ENCODE results near the gene PIBF1. TPM values are rescaled to one million over a fixed set of nuclear protein-coding genes. Genes with fewer than 3 reads are reported as not detected.
"Not testable (repeated sequence)": the region's sequence is repeated elsewhere in the genome, so short reads cannot be mapped to it uniquely, and the experiment has no call there.

PIBF1 gene
- total RNA-seq, 5 donors from 2014 or later (not counting 1 experiment from before 2014, with no cell fraction given): 29.4 to 36.5 (median 34.8) TPM

DNA sequence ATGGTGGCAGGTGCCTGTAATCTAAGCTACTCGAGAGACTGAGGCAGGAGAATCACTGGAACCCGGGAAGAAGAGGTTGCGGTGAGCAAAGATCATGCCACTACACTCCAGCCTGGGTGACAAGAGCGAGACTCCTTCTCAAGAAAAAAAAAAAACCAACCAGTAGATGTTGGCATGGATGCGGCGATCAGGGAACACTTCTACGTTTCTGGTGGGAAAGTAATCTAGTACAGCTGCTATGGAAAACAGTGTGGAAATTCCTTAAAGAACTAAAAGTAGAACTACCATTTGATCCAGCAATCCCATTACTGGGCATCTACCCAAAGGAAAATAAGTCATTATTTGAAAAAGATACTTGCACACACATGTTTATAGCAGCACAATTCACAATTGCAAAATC is 119.6 kb downstream of the PIBF1 start:
- H3K36me3 ChIP-seq (ENCODE audit: control insufficient read depth in 2 of 2, extremely low read depth in 1 of 2, insufficient read depth in 1 of 2, low read length in 1 of 2); H3K4me3 Mint-ChIP-seq; POLR2A ChIA-PET; H3K9me3 ChIP-seq; H3K27me3 Mint-ChIP-seq; H3K27ac ChIP-seq (ENCODE audit: low read length); H3K27ac Mint-ChIP-seq; H3K9me3 Mint-ChIP-seq; H3K4me1 Mint-ChIP-seq; H3K4me1 ChIP-seq (ENCODE audit: control insufficient read depth in 1 of 2, extremely low read depth in 1 of 2, insufficient read depth in 2 of 2, low read length in 2 of 2); ATAC-seq (replicated peaks in 1 of 4); CTCF ChIA-PET; DNase-seq; H3K4me3 ChIP-seq (ENCODE audit: control insufficient read depth in 1 of 2, extremely low read depth in 1 of 2, low read length in 1 of 2); H3K27me3 ChIP-seq (replicated peaks in 1 of 2; ENCODE audit: control insufficient read depth in 2 of 2, extremely low read depth in 1 of 2, insufficient read depth in 2 of 2, low read length in 1 of 2): not testable (repeated sequence)
- H3K36me3 Mint-ChIP-seq: peaks cover 29% of the 10 kb centered on the region
- WGBS (ENCODE audit: insufficient coverage): 100% methylated on average over 1 of the region's 7 CpGs

DNA sequence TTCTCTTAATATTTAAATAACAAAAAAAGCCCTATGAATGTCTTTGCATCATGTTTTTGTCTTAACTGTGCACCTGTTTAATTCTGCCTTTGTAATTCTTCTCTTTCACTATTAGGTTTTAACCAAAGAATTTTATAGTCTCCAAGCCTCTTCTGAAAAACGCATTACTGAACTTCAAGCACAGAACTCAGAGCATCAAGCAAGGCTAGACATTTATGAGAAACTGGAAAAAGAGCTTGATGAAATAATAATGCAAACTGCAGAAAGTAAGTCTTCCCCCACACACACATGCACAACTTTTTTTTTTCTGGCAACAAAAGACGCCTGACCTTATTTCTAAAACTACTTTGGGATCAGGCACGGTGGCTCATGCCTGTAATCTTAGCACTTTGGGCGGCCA is 126.5 kb downstream of the PIBF1 start:
- Histone ChIP-seq H3K36me3 (ENCODE audit: control insufficient read depth in 2 of 2, extremely low read depth in 1 of 2, insufficient read depth in 1 of 2, low read length in 1 of 2) (peaks cover 3 to 17% of the 10 kb centered on the region in 2 donors), H3K4me1 (ENCODE audit: control insufficient read depth in 1 of 2, extremely low read depth in 1 of 2, insufficient read depth in 2 of 2, low read length in 2 of 2) (no peaks in the 10 kb centered on the region), H3K4me3 (ENCODE audit: control insufficient read depth in 1 of 2, extremely low read depth in 1 of 2, low read length in 1 of 2) (no peak overlapping the region), H3K27ac (ENCODE audit: low read length) (no peak overlapping the region), H3K9me3 (no peaks in the 10 kb centered on the region), H3K27me3 (replicated peaks in 1 of 2; ENCODE audit: control insufficient read depth in 2 of 2, extremely low read depth in 1 of 2, insufficient read depth in 2 of 2, low read length in 1 of 2) (no peaks in the 10 kb centered on the region)
- no peaks in the 10 kb centered on the region for H3K9me3 Mint-ChIP-seq
- ChIA-PET CTCF (no interaction called here), POLR2A (interaction anchor here (0.6 to 0.7 kb wide), 5 partner anchors 10 to 1910 kb away, joined by 3 to 4 read pairs (median 3); no protein-coding TSS in a partner anchor)
- no peak overlapping the region for H3K27ac Mint-ChIP-seq
- H3K4me3 Mint-ChIP-seq: no peak overlapping the region
- peaks cover 38% of the 10 kb centered on the region for H3K36me3 Mint-ChIP-seq
- no peak for DNase-seq
- no peaks in the 10 kb centered on the region for H3K4me1 Mint-ChIP-seq
- 80% methylated on average over 1 of the region's 4 CpGs for WGBS (ENCODE audit: insufficient coverage)
- no peaks in the 10 kb centered on the region for H3K27me3 Mint-ChIP-seq
- no peak for ATAC-seq (replicated peaks in 1 of 4)

DNA sequence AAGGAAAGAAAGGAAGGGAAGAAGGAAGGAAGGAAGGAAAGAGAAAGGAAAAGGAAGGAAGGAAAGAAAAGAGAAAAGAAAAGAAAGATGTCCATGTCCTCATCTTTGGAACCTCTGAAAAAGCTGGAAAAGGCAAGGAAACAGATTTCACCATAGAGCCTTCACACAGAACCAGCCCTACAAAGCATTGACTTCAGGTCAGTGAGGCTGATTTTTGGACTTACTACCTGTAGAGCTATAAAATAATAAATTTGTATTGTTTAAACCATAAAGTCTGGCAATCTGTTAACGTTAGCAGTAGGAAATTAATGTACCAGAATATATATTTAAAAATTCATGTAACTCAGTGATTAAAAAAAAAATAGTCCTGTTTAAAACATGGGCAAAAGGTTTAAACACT is 130.0 kb downstream of the PIBF1 start:
- Mint-ChIP-seq H3K27me3 (no peaks in the 10 kb centered on the region), H3K27ac (no peak overlapping the region), H3K36me3 (peaks cover 50% of the 10 kb centered on the region), H3K4me1 (no peaks in the 10 kb centered on the region), H3K4me3 (no peak overlapping the region), H3K9me3 (no peaks in the 10 kb centered on the region)
- ATAC-seq (replicated peaks in 1 of 4): no peak
- Histone ChIP-seq H3K27me3 (replicated peaks in 1 of 2; ENCODE audit: control insufficient read depth in 2 of 2, extremely low read depth in 1 of 2, insufficient read depth in 2 of 2, low read length in 1 of 2) (no peaks in the 10 kb centered on the region), H3K9me3 (no peaks in the 10 kb centered on the region), H3K27ac (ENCODE audit: low read length) (no peak overlapping the region), H3K4me3 (ENCODE audit: control insufficient read depth in 1 of 2, extremely low read depth in 1 of 2, low read length in 1 of 2) (no peak overlapping the region), H3K4me1 (ENCODE audit: control insufficient read depth in 1 of 2, extremely low read depth in 1 of 2, insufficient read depth in 2 of 2, low read length in 2 of 2) (no peaks in the 10 kb centered on the region), H3K36me3 (ENCODE audit: control insufficient read depth in 2 of 2, extremely low read depth in 1 of 2, insufficient read depth in 1 of 2, low read length in 1 of 2) (peaks cover 7 to 15% of the 10 kb centered on the region in 2 donors)
- no peak for DNase-seq
- WGBS (ENCODE audit: insufficient coverage): no CpG with 5 or more reads among the region's 1 CpG
- CTCF ChIA-PET: interaction anchor here (0.6 to 0.7 kb wide), 3 partner anchors 72 to 646 kb away, joined by 3 to 12 read pairs (median 3); no protein-coding TSS in a partner anchor
- POLR2A ChIA-PET: no interaction called here

- no peaks in the 10 kb centered on the region for H3K27me3 ChIP-seq (replicated peaks in 1 of 2; ENCODE audit: control insufficient read depth in 2 of 2, extremely low read depth in 1 of 2, insufficient read depth in 2 of 2, low read length in 1 of 2)
- H3K36me3 Mint-ChIP-seq: peaks cover 64% of the 10 kb centered on the region
- POLR2A ChIA-PET: no interaction called here
- WGBS (ENCODE audit: insufficient coverage): no CpG with 5 or more reads among the region's 2 CpGs
- DNase-seq (no peak), ATAC-seq (replicated peaks in 1 of 4) (no peak)
- H3K4me3 Mint-ChIP-seq: no peak overlapping the region
- H3K27me3 Mint-ChIP-seq: no peaks in the 10 kb centered on the region
- no peak overlapping the region for H3K4me3 ChIP-seq (ENCODE audit: control insufficient read depth in 1 of 2, extremely low read depth in 1 of 2, low read length in 1 of 2)
- no peak overlapping the region for H3K27ac Mint-ChIP-seq
- peaks cover 0 to 6% (median 4%) of the 10 kb centered on the region in 3 donors for H3K4me1 Mint-ChIP-seq
- H3K4me1 ChIP-seq (ENCODE audit: control insufficient read depth in 1 of 2, extremely low read depth in 1 of 2, insufficient read depth in 2 of 2, low read length in 2 of 2): no peaks in the 10 kb centered on the region
- H3K9me3 ChIP-seq: no peaks in the 10 kb centered on the region
- CTCF ChIA-PET: no interaction called here
- peaks cover 5 to 16% of the 10 kb centered on the region in 2 donors for H3K36me3 ChIP-seq (ENCODE audit: control insufficient read depth in 2 of 2, extremely low read depth in 1 of 2, insufficient read depth in 1 of 2, low read length in 1 of 2)
- no peaks in the 10 kb centered on the region for H3K9me3 Mint-ChIP-seq
- H3K27ac ChIP-seq (ENCODE audit: low read length): no peak overlapping the region
Measured at GRCh38 chr13:72920097-72920496, 138.2 kb downstream of the PIBF1 start.

GRCh38 chr13:72931311-72931710 is 149.4 kb downstream of the PIBF1 start:
- POLR2A ChIA-PET: interaction anchor here in 1 of 2 donors (0.6 kb wide), 1 partner anchor 437 kb away, joined by 3 read pairs; no protein-coding TSS in a partner anchor
- no peak overlapping the region for H3K4me3 Mint-ChIP-seq
- no peaks in the 10 kb centered on the region for H3K4me1 Mint-ChIP-seq
- Histone ChIP-seq H3K27ac (ENCODE audit: low read length) (no peak overlapping the region), H3K36me3 (ENCODE audit: control insufficient read depth in 2 of 2, extremely low read depth in 1 of 2, insufficient read depth in 1 of 2, low read length in 1 of 2) (peaks cover 0 to 15% of the 10 kb centered on the region in 2 donors), H3K4me3 (ENCODE audit: control insufficient read depth in 1 of 2, extremely low read depth in 1 of 2, low read length in 1 of 2) (no peak overlapping the region), H3K27me3 (replicated peaks in 1 of 2; ENCODE audit: control insufficient read depth in 2 of 2, extremely low read depth in 1 of 2, insufficient read depth in 2 of 2, low read length in 1 of 2) (no peaks in the 10 kb centered on the region), H3K4me1 (ENCODE audit: control insufficient read depth in 1 of 2, extremely low read depth in 1 of 2, insufficient read depth in 2 of 2, low read length in 2 of 2) (no peaks in the 10 kb centered on the region), H3K9me3 (no peaks in the 10 kb centered on the region)
- ATAC-seq (replicated peaks in 1 of 4) (no peak), DNase-seq (no peak)
- H3K27ac Mint-ChIP-seq: no peak overlapping the region
- H3K27me3 Mint-ChIP-seq: no peaks in the 10 kb centered on the region
- no peaks in the 10 kb centered on the region for H3K9me3 Mint-ChIP-seq
- H3K36me3 Mint-ChIP-seq: peaks cover 64% of the 10 kb centered on the region
- CTCF ChIA-PET: no interaction called here

DNA sequence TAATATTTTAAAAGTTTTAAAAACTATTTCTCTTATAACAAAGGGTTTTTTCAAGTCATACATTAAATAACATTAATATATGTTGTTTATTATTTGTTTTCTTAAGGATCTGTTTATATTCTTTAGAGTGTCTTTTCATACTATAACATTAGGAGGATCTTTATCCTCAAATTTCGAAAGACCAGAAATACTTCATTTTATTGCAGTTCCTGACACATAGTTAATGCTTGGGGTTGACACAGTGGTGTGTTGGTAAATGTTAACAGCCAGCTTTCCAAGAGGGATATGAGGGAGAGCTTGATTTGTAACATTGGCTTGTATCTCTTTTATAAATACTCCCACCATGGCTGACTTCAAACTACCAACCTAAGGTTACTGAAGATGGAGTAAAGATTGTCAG is 150.3 kb downstream of the PIBF1 start:
- Mint-ChIP-seq H3K27me3 (no peaks in the 10 kb centered on the region), H3K4me1 (no peaks in the 10 kb centered on the region), H3K9me3 (no peaks in the 10 kb centered on the region), H3K27ac (no peak overlapping the region), H3K4me3 (no peak overlapping the region), H3K36me3 (peaks cover 68% of the 10 kb centered on the region)
- H3K9me3 ChIP-seq: no peaks in the 10 kb centered on the region
- ATAC-seq (replicated peaks in 1 of 4): no peak
- no peak for DNase-seq
- no peaks in the 10 kb centered on the region for H3K27me3 ChIP-seq (replicated peaks in 1 of 2; ENCODE audit: control insufficient read depth in 2 of 2, extremely low read depth in 1 of 2, insufficient read depth in 2 of 2, low read length in 1 of 2)
- no peak overlapping the region for H3K4me3 ChIP-seq (ENCODE audit: control insufficient read depth in 1 of 2, extremely low read depth in 1 of 2, low read length in 1 of 2)
- no CpG with 5 or more reads among the region's 1 CpG for WGBS (ENCODE audit: insufficient coverage)
- H3K36me3 ChIP-seq (ENCODE audit: control insufficient read depth in 2 of 2, extremely low read depth in 1 of 2, insufficient read depth in 1 of 2, low read length in 1 of 2): peaks cover 0 to 15% of the 10 kb centered on the region in 2 donors
- H3K27ac ChIP-seq (ENCODE audit: low read length): no peak overlapping the region
- H3K4me1 ChIP-seq (ENCODE audit: control insufficient read depth in 1 of 2, extremely low read depth in 1 of 2, insufficient read depth in 2 of 2, low read length in 2 of 2): no peaks in the 10 kb centered on the region
- ChIA-PET POLR2A (no interaction called here), CTCF (interaction anchor here in 1 of 2 donors (0.5 kb wide), 1 partner anchor 17 kb away, joined by 4 read pairs; no protein-coding TSS in a partner anchor)

- H3K4me1 Mint-ChIP-seq; H3K36me3 ChIP-seq (ENCODE audit: control insufficient read depth in 2 of 2, extremely low read depth in 1 of 2, insufficient read depth in 1 of 2, low read length in 1 of 2); CTCF ChIA-PET; H3K4me1 ChIP-seq (ENCODE audit: control insufficient read depth in 1 of 2, extremely low read depth in 1 of 2, insufficient read depth in 2 of 2, low read length in 2 of 2); ATAC-seq (replicated peaks in 1 of 4); H3K27ac Mint-ChIP-seq; H3K27me3 ChIP-seq (replicated peaks in 1 of 2; ENCODE audit: control insufficient read depth in 2 of 2, extremely low read depth in 1 of 2, insufficient read depth in 2 of 2, low read length in 1 of 2); H3K27me3 Mint-ChIP-seq; POLR2A ChIA-PET; H3K4me3 ChIP-seq (ENCODE audit: control insufficient read depth in 1 of 2, extremely low read depth in 1 of 2, low read length in 1 of 2); DNase-seq; H3K4me3 Mint-ChIP-seq; H3K27ac ChIP-seq (ENCODE audit: low read length); H3K9me3 ChIP-seq; H3K9me3 Mint-ChIP-seq: not testable (repeated sequence)
- no CpG with 5 or more reads among the region's 2 CpGs for WGBS (ENCODE audit: insufficient coverage)
- H3K36me3 Mint-ChIP-seq: peaks cover 63% of the 10 kb centered on the region
Measured at GRCh38 chr13:72946267-72946666, 164.3 kb downstream of the PIBF1 start.
